GM12801 (cell line): ENCODE results near the gene OR2S2.

Source experiments
- TF ChIP-seq, protein P1 (sequence below): IDR thresholded peaks from one replicate; pipeline ENCODE4 v1.5.1; 2011; ENCODE audit warnings: control low read depth; ENCODE audit not compliant: insufficient read length; ENCODE audit errors: extremely low read depth

OR2S2 gene

GRCh38 chr9:35909274-35909673, 48.7 kb downstream of the OR2S2 start, which contains the start of gene SPAAR:
Gene SPAAR, plus strand, starts transcription at chr9:35909490. Its CDS starts 974 bp downstream, at chr9:35910464.
- TF ChIP-seq, protein P1, sequence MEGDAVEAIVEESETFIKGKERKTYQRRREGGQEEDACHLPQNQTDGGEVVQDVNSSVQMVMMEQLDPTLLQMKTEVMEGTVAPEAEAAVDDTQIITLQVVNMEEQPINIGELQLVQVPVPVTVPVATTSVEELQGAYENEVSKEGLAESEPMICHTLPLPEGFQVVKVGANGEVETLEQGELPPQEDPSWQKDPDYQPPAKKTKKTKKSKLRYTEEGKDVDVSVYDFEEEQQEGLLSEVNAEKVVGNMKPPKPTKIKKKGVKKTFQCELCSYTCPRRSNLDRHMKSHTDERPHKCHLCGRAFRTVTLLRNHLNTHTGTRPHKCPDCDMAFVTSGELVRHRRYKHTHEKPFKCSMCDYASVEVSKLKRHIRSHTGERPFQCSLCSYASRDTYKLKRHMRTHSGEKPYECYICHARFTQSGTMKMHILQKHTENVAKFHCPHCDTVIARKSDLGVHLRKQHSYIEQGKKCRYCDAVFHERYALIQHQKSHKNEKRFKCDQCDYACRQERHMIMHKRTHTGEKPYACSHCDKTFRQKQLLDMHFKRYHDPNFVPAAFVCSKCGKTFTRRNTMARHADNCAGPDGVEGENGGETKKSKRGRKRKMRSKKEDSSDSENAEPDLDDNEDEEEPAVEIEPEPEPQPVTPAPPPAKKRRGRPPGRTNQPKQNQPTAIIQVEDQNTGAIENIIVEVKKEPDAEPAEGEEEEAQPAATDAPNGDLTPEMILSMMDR = no peak

DNA sequence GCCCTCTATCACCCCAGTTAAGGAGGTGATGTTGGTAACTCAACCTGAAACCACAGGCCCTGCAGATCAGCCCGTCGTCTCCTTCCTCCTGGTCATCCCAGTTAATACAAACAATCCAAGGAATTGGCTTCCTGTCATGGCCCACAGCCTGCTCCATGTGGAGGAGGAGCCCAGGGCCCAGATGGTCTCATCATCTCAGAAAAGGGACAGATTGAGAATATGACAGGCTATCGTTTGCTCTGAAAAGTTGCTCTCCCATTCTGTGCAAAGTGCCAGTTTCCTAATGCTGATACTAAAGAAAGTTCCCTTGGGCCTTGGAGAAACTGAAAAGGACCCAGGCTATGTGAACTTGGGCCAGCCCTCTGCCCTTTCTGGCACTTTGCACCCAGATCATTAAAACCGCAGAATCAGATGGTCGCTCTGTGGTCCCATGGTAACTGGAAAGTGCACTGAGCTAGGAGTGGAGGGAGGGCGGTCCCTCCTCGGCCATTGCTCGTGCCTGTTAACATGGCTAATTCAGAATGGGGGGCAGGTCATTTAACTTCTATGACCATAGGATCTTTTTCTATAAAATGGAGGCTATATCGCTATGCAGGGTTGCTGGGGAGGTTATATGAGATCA, 49.3 kb downstream of the OR2S2 start:
- TF ChIP-seq, protein P1 = no peak

DNA sequence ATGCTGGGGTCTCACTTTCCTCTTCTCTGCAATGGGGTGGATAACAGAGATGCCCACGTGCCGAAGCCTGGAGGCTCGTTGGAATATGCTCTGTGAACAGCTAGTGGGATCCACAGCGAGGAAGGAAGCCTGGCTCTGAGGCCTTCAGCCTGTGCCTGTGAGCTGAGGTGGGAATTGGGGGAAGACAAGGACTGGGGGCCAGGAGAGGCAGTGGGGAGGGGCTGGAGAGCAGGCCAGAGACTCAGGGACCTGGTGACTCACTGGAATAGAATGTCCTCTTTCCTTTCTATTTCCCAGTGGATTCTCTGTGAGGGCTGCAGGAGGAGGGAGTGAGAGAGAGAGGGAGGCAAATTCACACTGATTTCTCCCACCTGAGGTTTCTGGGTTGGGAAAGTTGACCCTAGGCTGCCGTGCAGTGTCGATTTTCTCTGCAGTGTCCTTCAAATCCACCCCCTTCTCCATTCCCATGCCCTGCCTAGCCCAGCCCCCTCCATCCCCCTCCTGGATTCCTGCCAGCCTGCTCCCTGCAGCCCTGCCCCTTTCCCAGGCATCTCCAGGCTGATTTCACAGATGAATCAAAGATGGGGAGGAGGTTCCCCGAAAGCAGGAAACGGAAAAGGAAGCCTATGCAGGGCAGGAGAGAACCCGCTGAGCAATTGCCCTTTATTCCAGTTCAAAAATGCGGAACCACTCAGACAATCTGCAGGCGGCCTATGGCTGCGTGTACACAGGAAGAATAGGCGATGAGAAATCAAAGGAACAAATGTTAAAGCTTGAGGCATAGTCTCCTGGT, 50.0 kb downstream of the OR2S2 start:
- TF ChIP-seq, protein P1 = no peak
